Daoy (cell line): ENCODE data around the gene PTPRT. TPM values are rescaled to one million over a fixed set of nuclear protein-coding genes. Genes with fewer than 3 reads are reported as not detected.

ENCODE experiments used
- DNase-seq: peaks from one replicate; pipeline ENCODE4 v3.0.0-alpha.2; 2015; ENCODE audit warnings: low read depth
- total RNA-seq: library from RNA; depleted of rRNA; stranded (reverse); fragments of >200 nt; shearing (Covaris generic); gene quantifications from 2 replicates; pipeline ENCODE4 v1.2.3, GENCODE V29; 2014

PTPRT gene
- total RNA-seq, 1 experiment from 2014 or later: not detected

DNA sequence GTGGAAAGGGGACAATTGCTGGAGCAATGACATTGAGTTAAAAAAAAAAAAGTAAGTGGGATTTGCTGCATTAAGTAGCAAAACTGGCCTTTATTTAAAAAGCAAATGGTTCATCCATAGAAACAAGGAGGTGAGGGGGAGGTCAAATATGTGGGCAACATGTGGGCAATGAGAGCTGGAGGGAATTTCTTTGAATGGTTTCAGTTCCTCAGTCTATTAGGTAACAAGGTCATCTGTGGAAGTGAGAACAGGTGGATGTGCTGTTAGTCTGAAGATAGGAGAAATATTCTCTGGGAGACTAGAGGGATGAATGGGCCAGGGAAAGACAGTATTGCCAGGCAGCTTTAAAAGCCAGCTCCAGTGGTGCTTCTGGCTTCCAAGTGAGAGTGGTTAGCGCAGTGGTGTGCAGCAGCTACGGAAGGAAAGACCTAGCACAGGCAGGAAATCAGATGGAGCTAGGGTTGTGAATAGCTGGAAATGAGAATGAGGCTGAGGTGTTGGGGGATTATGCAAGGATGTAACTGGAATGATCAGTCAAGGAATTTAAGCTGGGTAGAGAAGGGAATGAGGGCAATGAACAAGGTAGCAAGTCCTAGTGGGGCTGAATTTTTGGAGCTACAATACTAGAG is 727.6 kb downstream of the PTPRT start:
- DNase-seq: no peak

DNA sequence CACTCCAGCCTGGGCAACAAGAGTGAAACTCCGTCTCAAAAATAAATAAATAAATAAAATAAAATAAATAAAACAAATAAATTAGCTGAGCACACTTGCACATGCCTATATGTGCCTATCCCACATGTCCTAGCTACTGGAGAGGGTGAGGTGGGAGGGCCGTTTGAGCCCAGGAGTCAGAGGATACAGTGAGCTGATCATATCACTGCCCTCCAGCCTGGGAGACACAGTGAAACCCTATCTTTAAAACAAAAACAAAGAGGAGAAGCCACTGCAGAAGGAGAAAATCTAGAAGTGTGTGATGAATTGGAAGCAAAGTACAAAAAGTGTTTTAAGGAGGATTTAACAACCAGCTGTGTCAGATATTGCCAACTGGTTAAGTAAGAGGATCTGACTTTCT is 728.4 kb downstream of the PTPRT start:
- no peak for DNase-seq

- no peak for DNase-seq
Measured at GRCh38 chr20:42447270-42447669, 742.4 kb downstream of the PTPRT start.

DNA sequence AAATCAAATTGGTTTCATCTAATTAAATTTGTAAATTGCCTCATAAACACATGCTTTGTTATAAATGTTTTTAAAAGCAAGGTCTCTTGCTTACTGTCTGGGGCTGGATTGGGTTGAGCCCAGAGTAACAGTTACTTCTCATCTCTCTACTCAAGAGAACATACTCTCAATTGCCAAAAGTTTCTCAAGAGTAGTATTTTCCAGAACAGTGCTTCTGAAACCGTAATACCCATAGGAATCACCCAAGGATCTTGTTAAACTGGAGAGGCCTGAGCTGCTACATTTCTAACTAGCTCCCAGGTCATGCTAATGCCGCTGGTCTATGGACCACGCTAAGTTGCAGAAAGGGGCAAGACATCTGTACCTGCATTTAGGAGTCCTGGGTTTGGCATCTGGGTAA is 744.9 kb downstream of the PTPRT start:
- no peak for DNase-seq

DNA sequence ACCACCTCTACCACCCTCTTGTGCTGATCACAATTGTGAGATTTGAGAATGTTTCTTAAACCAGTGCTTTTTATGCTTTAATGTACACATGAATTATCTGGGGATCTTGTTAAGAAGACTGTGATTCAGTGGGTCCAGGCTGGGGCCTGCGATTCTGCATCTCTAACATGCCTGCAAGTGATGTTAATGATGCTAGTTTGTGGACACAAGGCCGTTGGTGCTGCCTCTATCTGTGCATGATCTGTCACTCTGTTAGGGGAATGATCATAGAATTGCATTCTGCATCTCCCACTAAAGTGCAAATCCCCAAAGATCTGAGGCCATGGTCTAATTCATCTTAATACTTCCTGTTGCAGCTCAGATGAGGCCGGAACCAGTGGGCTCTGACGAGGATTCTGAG is 746.5 kb downstream of the PTPRT start:
- no peak for DNase-seq

DNA sequence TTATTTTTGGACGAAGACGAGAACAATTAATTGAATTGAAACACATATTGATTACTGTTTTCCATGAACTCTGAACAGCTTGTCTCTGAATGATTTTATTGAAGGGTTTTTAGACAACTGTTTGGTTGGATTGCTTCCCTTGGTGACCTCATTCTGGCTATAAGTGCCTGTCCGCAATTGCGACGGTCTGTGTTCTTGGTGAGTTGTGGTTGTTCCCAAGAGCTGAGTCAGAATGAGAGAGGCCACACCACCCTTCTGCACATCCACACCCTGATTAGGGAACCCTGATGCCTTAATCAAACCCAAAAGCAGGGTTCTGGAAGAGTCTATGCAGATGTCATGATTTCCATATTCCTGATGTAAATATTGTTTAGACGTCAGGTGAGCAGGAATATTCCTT is 747.0 kb downstream of the PTPRT start:
- no peak for DNase-seq

DNA sequence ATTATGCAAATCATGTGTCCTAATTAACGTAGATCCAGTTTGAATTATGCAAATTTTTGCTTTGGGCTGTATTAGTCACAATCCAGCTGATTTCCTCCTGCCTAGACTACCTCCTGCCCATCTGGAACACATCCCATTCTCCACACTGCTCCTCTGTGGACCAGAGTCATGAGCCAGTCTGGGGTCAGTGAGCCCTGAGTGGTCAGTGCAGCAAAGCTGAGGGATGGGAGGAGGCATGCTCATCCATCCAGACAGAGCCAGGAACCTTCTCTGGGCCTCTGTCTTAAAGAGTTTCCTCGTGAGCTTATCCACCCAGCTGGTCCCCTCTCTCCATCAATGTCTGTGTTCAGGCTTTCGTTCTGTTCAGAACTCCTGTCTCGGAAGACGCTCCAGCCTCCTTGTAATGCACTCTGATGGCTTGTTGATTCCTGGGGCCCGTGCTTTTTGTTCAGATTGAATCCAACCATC is 747.8 kb downstream of the PTPRT start:
- DNase-seq: no peak

GRCh38 chr20:42441196-42441863 is 748.4 kb downstream of the PTPRT start:
- DNase-seq: no peak

- DNase-seq: no peak
Measured at GRCh38 chr20:42435230-42435629, 754.5 kb downstream of the PTPRT start.

- no peak for DNase-seq
Measured at GRCh38 chr20:42432496-42433334, 757.0 kb downstream of the PTPRT start.

DNA sequence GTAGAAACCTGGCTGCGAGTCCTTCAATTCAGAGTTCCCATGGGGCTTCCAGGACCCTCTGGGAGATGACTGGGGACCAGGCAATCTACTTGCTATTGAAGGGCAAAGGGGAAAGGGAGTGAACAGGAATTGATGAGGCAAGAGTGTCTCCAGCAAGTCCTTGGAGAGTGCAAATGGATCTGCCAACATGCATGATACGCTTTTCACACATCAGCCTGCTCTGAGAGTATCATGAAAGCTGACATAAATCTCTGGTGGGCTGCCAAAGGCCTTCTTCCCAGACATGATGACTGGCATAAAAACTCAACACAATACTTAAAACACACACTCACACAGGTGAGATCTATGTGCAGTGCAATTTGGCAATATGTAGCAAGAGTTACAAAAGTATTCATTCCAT is 759.1 kb downstream of the PTPRT start:
- DNase-seq: no peak

DNA sequence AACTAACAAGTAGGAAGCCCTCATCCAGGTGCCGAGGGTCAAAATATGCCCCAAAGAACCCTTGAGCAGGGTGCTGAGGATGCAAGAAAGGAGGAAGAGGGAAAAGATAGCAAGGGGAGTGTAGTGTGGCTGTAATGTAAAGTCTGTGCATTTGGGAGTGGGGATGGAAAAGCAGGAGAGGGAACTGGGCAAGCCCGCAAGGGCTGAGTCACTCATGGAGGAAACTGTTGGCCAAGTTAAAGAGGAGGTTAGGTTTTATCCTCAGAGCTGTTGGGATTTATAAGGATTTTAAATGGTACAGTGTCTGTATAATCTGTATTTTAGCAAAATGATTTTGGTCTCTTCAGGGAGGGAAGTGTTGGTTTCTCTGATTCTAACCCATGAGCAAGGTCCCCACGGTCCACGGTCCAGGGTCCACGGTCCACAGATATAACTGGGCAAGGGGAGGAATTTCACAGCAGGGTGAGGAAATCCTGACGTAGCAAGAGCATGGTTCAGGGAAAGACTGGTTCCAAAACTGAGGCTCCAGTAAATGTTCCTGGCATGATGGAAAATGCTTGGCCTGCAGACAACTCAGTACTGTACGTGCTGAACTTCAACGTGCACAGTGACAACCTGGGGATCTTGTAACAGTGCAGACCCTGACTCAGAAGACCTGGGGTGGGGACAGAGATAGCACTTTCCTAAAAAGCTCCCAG is 759.8 kb downstream of the PTPRT start:
- no peak for DNase-seq

- DNase-seq: no peak
Measured at GRCh38 chr20:42419814-42420532, 769.7 kb downstream of the PTPRT start.

GRCh38 chr20:42406826-42407225 is 782.9 kb downstream of the PTPRT start:
- DNase-seq: no peak

DNA sequence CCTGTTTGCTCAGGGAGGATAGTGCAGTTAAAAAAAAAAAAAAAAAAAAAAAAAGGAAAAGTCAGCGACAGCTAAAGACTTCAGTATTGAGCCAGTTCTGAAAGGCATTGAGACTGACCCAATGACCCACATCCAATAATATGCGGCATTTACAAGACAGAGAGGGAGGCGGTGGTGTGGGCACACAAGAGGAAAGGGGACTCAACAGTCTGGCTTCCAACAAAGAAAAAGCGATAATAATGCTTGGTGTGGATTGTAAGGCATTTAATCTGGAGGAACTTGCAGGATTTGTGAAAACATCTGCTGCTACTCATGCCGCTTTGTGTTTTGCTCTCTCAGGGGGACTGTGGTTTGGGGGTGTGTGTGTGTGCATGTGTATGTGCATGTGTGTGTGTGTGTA is 787.3 kb downstream of the PTPRT start:
- no peak for DNase-seq

GRCh38 chr20:42401613-42402012 is 788.1 kb downstream of the PTPRT start:
- no peak for DNase-seq

- DNase-seq: no peak
Measured at GRCh38 chr20:42399802-42400201, 789.9 kb downstream of the PTPRT start.

DNA sequence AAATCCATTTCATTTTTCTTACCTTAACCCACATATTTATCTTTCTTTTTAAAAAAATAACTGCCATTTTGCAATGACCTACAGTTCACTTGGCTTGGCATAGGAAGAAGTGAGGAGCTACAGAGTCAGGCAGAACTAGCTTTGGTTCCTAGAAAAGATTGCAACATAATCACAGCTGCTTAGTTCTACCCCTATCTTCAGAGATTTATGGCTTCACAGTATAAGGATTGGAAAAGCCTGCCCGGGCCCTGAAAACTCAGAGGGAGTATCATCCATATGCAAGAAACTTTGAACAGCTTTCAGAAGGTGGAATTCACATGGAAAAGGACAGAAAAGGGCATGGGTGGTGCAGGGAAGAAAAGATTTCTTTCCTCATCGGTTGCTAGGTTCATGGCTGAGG is 797.3 kb downstream of the PTPRT start:
- DNase-seq: no peak

GRCh38 chr20:42391807-42392206 is 797.9 kb downstream of the PTPRT start:
- DNase-seq: no peak

- DNase-seq: no peak
Measured at GRCh38 chr20:42380287-42380686, 809.4 kb downstream of the PTPRT start.

- no peak for DNase-seq
Measured at GRCh38 chr20:42379385-42379784, 810.3 kb downstream of the PTPRT start.

DNA sequence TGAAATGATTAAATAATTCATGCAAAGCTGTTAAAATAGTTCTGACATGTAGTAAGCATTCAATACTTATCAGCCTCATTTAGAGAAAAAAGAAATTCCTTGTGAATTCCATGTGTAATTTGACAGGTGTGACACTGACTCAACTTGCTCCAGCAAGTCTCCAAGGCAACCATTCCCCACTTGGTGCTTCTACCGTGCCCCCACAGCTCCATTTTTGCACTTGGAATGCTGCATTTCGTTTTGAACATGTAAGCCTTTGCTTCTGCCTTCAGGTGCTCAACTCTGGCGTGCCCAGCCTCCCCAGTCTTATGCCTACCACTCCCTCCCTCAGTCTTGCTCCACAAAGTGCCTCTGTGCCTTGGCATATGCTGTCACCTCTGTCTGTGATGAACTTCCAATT is 810.9 kb downstream of the PTPRT start:
- DNase-seq: no peak
